Progenitor cell of endocrine pancreas (in vitro differentiated cells): ENCODE results near the gene SNAPC1. TPM values are rescaled to one million over a fixed set of nuclear protein-coding genes. Genes with fewer than 3 reads are reported as not detected.
A peak's percentile ranks its signal among the peaks of the same experiment; 100 is the strongest.

Experiments used
- DNase-seq: peaks from one replicate; pipeline ENCODE4 v3.0.0; 2021; ENCODE audit warnings: low spot score; ENCODE audit not compliant: unreplicated experiment
- H3K27ac Mint-ChIP-seq: 2 replicates; pipeline ENCODE4 v1.8.0; 2021; ENCODE audit warnings: mild to moderate bottlenecking, moderate library complexity, mixed read lengths
- H3K27me3 Mint-ChIP-seq: 2 replicates; pipeline ENCODE4 v1.8.0; 2021; ENCODE audit warnings: mixed read lengths
- H3K36me3 Mint-ChIP-seq: 2 replicates; pipeline ENCODE4 v1.8.0; 2022; ENCODE audit warnings: mixed read lengths; ENCODE audit not compliant: insufficient read depth
- H3K4me1 Mint-ChIP-seq: 2 replicates; pipeline ENCODE4 v1.8.0; 2021; ENCODE audit warnings: low read depth, mixed read lengths
- H3K4me3 Mint-ChIP-seq: 2 replicates; pipeline ENCODE4 v1.8.0; 2021; ENCODE audit warnings: low read depth, mild to moderate bottlenecking, moderate library complexity, mixed read lengths
- H3K9me3 Mint-ChIP-seq: 2 replicates; pipeline ENCODE4 v1.8.0; 2021; ENCODE audit warnings: low read depth, mixed read lengths
- total RNA-seq: library from RNA; stranded (reverse); gene quantifications from 2 replicates; pipeline ENCODE4 v1.2.1, GENCODE V29; 2021
- TF ChIP-seq, protein P1 (sequence below): fragments of 200-600 bp; sonication (generic); IDR thresholded peaks from one replicate; pipeline ENCODE4 v1.5.0; 2021; ENCODE audit warnings: antibody characterized with exemption, mild to moderate bottlenecking; ENCODE audit not compliant: unreplicated experiment

Gene SNAPC1
- total RNA-seq, 1 donor from 2014 or later: 4.9 TPM

GRCh38 chr14:61805451-61805850, 43.2 kb downstream of the SNAPC1 start:
- DNase-seq: no peak
- Mint-ChIP-seq H3K27me3 (peaks cover 19% of the 10 kb centered on the region), H3K4me1 (no peaks in the 10 kb centered on the region)

DNA sequence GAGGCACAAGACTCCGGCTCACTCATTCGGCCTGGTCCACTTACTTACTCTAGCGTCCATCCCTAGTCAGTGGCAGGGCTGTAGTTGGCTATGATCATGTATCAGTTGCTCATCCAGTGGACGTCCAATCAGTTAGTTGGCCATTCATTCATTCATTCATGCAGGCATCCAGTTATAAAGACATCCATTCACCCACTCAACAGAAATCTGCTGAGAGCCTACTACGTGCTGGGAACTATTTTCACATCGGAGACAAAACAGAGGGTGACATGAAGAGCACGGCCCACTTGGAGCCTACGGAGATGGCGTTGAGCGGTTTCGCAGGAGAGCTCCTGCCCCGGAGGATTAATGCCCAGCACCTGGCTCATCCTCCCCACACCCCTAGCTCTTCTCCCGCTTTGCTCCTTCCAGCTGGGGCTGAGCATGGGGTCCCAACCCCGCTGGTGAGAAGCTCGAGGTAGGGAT, 49.7 kb downstream of the SNAPC1 start:
- DNase-seq: no peak
- Mint-ChIP-seq H3K27ac (peak overlapping the region; percentile 88), H3K4me3 (peak overlapping the region; percentile 79), H3K9me3 (no peaks in the 10 kb centered on the region), H3K36me3 (no peaks in the 10 kb centered on the region), H3K4me1 (peaks cover 1% of the 10 kb centered on the region), H3K27me3 (peaks cover 74% of the 10 kb centered on the region)
- TF ChIP-seq, protein P1, sequence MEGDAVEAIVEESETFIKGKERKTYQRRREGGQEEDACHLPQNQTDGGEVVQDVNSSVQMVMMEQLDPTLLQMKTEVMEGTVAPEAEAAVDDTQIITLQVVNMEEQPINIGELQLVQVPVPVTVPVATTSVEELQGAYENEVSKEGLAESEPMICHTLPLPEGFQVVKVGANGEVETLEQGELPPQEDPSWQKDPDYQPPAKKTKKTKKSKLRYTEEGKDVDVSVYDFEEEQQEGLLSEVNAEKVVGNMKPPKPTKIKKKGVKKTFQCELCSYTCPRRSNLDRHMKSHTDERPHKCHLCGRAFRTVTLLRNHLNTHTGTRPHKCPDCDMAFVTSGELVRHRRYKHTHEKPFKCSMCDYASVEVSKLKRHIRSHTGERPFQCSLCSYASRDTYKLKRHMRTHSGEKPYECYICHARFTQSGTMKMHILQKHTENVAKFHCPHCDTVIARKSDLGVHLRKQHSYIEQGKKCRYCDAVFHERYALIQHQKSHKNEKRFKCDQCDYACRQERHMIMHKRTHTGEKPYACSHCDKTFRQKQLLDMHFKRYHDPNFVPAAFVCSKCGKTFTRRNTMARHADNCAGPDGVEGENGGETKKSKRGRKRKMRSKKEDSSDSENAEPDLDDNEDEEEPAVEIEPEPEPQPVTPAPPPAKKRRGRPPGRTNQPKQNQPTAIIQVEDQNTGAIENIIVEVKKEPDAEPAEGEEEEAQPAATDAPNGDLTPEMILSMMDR: no peak

More at GRCh38 chr14:61805451-61805850, 43.2 kb downstream of the SNAPC1 start:
- no peak overlapping the region for H3K4me3 Mint-ChIP-seq
- TF ChIP-seq, protein P1: no peak
- no peaks in the 10 kb centered on the region for H3K9me3 Mint-ChIP-seq
- no peak overlapping the region for H3K27ac Mint-ChIP-seq
- H3K36me3 Mint-ChIP-seq: no peaks in the 10 kb centered on the region

DNA sequence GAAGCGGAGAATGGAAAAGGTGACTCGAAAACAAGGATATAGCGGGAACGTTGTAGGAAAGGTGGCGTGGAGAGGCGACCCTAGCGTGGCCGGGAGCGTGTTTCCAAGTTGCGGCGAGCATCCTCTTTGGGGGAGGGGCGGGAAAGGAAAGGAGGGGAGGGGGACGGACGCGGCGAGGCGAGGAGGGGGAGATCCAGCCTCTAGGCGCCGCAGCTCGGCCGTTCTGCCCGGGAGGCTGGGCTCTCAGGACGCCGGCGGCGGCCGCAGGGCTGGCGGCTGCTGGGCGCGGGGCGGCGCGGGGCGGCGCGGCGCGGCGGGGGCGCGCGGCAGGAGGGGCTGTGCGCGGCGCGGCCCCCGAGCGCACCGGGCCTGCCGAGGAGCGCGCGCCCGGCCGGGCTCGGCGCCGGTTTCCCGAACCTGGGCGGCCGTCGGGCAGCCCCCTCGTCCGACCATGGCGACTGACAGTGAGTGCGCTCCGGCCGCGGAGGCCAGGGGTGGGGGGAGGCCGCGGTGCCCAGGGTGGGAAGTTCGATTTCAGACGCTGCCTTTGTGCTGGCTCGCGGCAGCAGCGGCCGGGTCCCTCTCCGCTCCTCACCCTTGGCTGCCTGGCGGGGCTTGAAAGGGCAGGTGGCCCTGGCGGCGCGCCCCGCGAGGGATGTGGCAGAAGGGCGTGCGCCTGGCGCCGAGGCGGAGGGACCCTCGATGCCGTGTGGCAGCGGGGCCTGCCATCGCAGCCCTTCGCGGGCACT, 50.3 kb downstream of the SNAPC1 start, which contains the start of gene SYT16:
TSS of gene SYT16 (plus strand) at position 357 of the 749 bp plus-strand sequence.
- TF ChIP-seq, protein P1: no peak
- peak; percentile 41 for DNase-seq
- Mint-ChIP-seq H3K36me3 (no peaks in the 10 kb centered on the region), H3K9me3 (no peaks in the 10 kb centered on the region), H3K4me1 (peaks cover 1% of the 10 kb centered on the region), H3K27ac (peak within 1 kb of the TSS; percentile 88), H3K27me3 (peaks cover 77% of the 10 kb centered on the region), H3K4me3 (peak within 1 kb of the TSS; percentile 79)

- DNase-seq: no peak
- TF ChIP-seq, protein P1: no peak
- Mint-ChIP-seq H3K4me3 (peak overlapping the region; percentile 77), H3K27ac (no peak overlapping the region), H3K9me3 (no peaks in the 10 kb centered on the region), H3K27me3 (peaks cover 74% of the 10 kb centered on the region), H3K36me3 (no peaks in the 10 kb centered on the region), H3K4me1 (peaks cover 1% of the 10 kb centered on the region)
Measured at GRCh38 chr14:61813096-61813606, 50.9 kb downstream of the SNAPC1 start.

GRCh38 chr14:61822458-61822857, 60.2 kb downstream of the SNAPC1 start:
- H3K9me3 Mint-ChIP-seq: no peaks in the 10 kb centered on the region
- peaks cover under 1% of the 10 kb centered on the region for H3K27me3 Mint-ChIP-seq
- DNase-seq: no peak
- H3K36me3 Mint-ChIP-seq: no peaks in the 10 kb centered on the region
- TF ChIP-seq, protein P1: no peak
- no peak overlapping the region for H3K4me3 Mint-ChIP-seq
- H3K4me1 Mint-ChIP-seq: no peaks in the 10 kb centered on the region
- no peak overlapping the region for H3K27ac Mint-ChIP-seq
